A204.1 (cell line): Measurements from ENCODE around the gene PGLYRP1.
A peak's percentile ranks its signal among the peaks of the same experiment; 100 is the strongest.

Experiments
- FAIRE-seq: peaks from 2 replicates; lab custom pipeline; 2012; peaks lifted over from hg19 to GRCh38; lab: Jason Lieb, UNC

The PGLYRP1 gene

GRCh38 chr19:46000491-46001246 lies 22.2 kb downstream of the PGLYRP1 start:
- no peak for FAIRE-seq

DNA sequence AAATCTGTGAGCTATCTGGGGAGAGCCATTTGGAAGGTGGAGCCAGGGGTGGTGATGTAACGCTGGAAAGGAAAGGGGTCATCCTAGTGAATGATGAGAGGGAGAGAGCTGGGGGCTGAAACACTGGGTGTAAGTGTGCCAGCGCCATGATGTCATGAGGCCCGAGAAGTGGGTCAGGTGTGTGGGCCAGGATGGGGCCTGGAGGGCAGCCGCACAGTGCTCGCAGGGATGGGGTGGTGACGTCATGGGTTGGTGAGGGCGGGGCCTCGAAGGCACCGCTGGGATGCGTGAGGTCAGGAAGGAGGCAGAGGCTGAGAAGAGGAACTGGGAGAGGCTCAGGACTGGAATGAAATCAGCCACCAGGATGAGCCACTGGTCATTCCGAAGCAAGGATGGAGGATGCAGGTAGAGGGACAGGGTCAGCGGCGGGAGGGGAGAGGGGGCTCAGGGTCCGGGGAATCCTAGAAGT lies 23.2 kb downstream of the PGLYRP1 start:
- no peak for FAIRE-seq

GRCh38 chr19:45998834-45999233 lies 24.0 kb downstream of the PGLYRP1 start:
- no peak for FAIRE-seq

GRCh38 chr19:45996933-45997332 lies 25.9 kb downstream of the PGLYRP1 start:
- FAIRE-seq, result no peak

DNA sequence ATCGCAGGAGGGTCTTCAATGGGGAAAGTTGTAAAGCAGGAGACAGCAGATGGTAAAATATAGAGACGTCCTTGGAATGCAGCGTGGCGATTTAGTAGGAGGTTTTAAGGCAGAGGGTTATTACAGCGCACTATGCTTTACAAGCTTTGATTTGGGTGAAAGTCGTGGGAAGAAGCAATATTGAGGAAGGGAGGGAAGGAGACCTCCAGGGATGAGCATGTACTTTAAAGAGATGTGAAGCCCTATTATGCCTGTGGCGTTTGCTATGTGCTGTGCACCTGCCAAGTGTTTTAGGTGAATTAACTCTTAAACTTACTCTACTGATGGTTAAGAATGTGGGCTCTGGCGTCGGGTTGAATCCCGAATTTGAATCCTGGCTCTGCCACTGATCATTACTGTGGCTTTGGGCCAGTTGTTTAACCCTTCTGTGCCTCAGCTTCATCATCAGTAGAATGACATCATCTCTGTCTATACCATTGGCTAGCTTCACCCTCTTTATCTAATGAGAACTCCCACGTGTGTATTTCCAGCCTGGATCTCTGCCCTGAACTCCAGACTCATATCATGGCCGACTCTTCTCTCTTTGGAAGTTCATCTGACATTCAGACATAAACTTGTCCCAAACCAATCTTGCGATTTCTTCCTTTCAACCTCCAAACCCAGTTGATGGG lies 27.0 kb downstream of the PGLYRP1 start:
- no peak for FAIRE-seq

GRCh38 chr19:45994998-45995714 lies 27.7 kb downstream of the PGLYRP1 start, which contains the start of gene CCDC61:
Gene CCDC61, plus strand, starts transcription at chr19:45995467. Its CDS starts 7,552 bp downstream, at chr19:46003019.
- FAIRE-seq, result peak; percentile 100

DNA sequence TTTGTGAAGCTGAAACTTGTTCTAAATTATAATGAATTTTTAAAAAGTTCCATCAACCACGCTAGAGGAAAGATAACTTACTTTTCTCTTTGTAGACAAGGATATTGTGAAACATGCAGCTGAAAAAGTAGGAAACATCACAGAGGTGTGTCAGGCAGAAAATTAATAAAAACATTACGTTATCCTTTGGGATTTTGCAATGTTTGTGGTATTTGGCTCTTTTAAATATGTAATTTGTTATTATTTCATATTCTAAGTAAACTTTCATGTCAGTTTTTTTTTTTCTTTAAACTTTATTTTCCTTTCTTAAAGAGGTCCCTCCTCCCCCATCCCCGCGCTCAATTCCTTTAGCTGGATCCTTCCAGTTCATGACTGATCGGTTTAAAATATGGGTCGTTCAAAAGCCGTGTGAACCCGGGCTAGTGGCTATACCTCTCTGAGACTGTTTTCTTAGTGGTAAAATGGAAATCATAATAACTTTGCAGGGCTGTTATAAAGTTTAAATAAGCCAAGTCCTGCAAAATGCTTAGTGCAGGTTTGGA lies 28.3 kb downstream of the PGLYRP1 start:
- FAIRE-seq, result peak; percentile 14

DNA sequence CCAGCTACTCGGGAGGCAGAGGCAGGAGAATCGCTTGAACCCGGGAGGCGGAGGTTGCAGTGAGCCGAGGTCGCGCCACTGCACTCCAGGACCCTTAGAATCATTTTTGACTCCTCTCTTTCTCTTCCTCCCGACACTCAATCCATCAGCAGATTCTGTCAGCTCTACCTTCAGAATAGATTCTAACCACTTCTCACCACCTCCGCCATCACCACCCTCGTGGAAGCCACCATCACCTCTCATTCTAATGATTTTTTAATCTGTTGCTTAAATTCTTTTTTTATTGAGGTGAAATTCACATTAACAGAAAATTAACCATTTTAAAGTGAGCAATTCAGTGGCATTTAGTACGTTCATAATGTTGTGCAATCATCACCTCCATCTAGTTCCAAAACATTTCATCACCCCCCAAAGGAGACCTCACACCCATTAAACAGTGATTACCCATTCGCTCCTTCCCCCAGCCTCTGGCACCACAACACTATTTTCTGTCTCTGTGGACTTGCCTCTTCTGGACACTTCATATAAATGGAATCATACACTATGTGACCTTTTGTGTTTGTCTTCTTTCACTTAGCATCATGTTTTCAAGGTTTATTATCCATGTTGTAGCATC lies 32.6 kb downstream of the PGLYRP1 start:
- no peak for FAIRE-seq

DNA sequence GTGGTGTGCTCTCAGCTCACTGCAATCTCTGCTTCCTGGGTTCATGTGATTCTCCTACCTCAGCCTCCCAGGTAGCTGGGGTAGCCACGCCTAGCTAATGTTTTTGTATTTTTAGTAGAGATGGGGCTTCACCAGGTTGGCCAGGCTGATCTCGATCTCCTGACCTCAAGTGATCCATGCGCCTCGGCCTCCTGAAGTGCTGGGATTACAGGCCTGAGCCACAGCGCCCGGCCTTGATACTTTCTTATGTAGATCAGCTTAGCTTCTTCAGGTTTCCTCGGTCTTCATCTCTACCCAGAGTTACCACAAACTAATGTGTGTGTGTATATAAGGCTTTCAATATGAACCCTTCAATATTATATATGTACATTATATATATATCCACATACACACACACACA lies 37.5 kb downstream of the PGLYRP1 start:
- no peak for FAIRE-seq

DNA sequence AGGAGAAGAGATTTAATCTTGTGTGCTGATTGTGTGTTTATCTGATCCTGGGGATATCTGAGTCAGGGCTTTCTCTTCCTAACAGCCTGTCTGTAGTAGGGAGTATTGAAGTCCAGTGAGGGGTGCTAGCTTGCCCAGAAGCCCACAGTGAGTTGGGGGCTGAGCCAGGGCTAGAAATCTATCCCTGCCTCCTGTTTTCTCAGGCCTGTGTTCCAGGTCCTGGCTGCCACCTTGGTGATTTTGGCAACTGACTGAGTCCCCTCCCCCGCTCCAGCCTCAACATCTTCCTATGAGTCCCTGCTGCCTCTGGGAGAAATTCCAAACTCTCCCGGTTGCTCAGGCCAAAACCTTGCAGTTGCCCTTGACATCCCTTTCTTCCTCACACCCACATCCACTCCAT lies 41.5 kb downstream of the PGLYRP1 start:
- no peak for FAIRE-seq

DNA sequence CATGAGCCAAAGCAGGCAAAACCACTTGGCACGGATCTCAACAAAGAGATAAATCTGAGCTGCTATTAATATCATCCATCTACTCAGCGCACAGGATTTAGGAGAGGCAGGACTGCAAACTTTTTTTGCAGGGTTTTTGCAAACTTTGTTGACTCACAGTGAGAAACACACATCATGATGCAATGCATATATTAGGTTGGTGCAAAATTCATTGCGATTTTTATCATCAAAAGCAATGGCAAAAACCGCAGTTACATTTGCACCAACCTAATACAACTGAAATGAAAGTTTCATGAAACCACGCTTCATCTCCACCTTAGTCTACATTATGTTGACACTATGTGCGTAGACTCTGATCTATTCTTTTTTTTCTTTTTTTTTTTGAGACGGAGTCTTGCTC lies 44.7 kb downstream of the PGLYRP1 start:
- no peak for FAIRE-seq

- no peak for FAIRE-seq
Observed at GRCh38 chr19:45976178-45976577, 46.7 kb downstream of the PGLYRP1 start.

- FAIRE-seq, result no peak
Observed at GRCh38 chr19:45975306-45976070, 47.4 kb downstream of the PGLYRP1 start.

DNA sequence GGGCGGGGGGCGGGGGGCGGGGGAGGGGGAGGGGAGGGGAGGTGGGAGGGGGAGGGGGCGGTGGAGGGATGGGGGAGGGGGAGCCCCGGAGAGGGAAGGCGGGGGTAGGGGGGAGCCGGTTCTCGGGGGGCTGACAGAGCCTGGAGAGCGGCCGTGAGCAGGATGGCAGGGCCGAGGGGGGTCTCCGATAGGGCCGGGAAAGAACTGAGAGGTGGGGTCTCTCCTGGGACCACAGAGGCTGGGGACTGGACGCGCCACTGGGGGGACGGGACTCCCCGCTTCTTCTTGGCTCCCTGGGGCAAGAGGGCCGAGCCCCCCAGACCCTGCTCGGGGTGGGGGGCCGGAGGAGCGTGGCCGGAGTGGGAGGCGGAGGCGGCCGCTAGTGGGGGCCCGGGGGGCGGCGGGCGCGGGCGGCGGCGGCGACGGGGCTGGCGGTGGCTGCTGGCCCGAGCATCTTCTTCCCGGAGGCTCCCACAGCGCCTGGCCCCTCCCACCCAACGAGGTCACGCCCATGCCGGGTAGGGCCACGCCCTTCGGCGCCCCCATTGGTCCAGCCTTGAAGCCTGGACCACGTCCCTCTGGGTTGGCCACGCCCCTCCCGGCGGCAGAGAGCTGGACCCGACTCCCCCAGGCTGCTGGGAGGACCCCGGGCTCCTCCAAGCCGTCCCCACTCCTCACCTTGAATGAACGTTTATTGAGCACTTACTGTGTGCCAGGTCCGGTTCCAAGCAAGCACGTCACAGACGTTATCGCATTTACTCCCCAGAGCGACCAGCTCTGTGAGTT lies 49.1 kb downstream of the PGLYRP1 start, which contains the start of gene NOVA2:
TSS of gene NOVA2 (minus strand) at position 313 of the 786 bp plus-strand sequence. CDS start 514 bp downstream, outside the sequence.
- FAIRE-seq, result no peak

- FAIRE-seq, result no peak
Observed at GRCh38 chr19:45972947-45973540, 49.8 kb downstream of the PGLYRP1 start.

DNA sequence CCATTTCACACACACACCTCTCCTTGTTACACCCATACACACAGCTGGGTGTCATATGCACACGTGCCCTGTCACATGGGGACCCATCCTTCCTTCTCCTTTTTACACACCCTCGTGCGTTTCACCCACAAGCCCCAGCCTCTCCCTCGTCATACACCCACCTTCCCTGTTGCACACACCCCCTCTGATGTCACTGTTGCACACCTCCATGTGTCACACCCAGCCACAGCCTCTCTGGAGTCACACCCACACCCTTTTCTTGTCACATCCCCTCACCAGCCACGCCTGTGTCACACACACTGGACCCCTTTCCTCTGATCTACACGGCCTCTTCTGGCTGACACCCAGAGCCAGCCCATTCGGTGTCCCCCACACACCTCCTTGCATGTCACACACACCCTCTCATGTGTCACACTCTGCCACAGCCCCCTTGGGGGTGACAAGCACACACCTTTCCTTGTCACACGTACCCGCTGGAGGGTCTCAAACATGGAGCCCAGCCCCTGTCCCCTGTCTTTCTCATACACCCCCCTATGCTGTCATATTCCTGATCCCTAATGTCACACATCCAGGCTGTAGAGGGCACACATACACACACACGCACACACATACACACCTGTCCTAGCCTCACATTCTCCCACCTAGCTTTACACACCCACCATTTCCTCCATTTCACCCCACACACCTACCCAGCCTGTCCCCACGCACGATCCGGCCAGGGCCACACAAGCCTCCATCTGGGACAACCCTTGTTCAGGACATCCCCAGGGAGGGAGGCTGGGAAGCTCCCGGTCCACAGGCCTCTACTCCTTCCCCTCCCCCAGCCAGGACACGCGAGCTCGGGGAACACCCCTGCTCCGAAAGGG lies 50.5 kb downstream of the PGLYRP1 start:
- FAIRE-seq, result no peak

DNA sequence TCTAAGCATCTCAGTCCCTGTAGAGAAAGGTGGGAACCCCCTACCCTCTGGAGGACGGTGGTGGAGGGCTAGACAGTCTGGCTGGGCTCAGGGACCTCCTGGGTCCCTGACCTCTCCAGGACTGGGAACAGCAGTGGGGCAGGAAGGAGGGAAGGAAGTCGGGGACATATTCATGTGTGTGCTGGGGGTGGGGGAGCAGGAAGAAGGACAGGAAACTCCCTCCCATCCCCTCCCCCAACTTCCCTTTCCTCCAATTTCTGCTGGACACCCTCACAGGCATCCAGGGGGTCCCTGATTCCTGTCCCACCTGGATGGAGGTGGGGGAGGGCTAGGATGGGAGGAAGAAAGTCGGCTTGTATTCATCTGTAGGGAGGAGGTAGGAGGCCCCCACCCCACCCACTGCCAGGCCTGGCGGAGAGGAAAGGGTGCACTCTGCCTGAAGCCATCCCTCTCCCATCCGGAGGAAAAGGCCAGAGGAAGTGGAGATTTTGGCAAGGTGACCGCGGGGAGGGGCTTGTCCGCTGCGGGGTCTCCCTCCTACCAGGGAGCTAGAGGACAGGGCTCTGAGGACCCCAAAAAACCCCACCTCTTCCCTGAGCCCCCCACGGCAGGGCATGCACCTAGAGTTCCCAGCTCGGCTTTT lies 51.5 kb downstream of the PGLYRP1 start:
- FAIRE-seq, result no peak

GRCh38 chr19:45969676-45970075 lies 53.2 kb downstream of the PGLYRP1 start:
- FAIRE-seq, result no peak
